Ishikawa (cell line): ENCODE data around the gene IFIT5.

Experiments
- CEBPB ChIP-seq: IDR thresholded peaks from 2 replicates; pipeline ENCODE4 v1.6.1; 2012
- CREB1 ChIP-seq: IDR thresholded peaks from 2 replicates; pipeline ENCODE4 v1.6.1; 2012; ENCODE audit warnings: low read depth
- EGR1 ChIP-seq: IDR thresholded peaks from 2 replicates; pipeline ENCODE4 v1.6.1; 2012
- EP300 ChIP-seq: IDR thresholded peaks from 2 replicates; pipeline ENCODE4 v1.6.1; 2012; ENCODE audit warnings: borderline replicate concordance
- FOXM1 ChIP-seq: IDR thresholded peaks from 2 replicates; pipeline ENCODE4 v1.6.1; 2012; ENCODE audit warnings: low read depth, borderline replicate concordance
- NFIC ChIP-seq: IDR thresholded peaks from 2 replicates; pipeline ENCODE4 v1.6.1; 2012
- RAD21 ChIP-seq: IDR thresholded peaks from 2 replicates; pipeline ENCODE4 v1.6.1; 2012; ENCODE audit warnings: low read depth
- TAF1 ChIP-seq: IDR thresholded peaks from 2 replicates; pipeline ENCODE4 v1.6.1; 2012; ENCODE audit warnings: low read depth, mild to moderate bottlenecking
- TCF12 ChIP-seq: IDR thresholded peaks from 2 replicates; pipeline ENCODE4 v1.6.1; 2012; ENCODE audit warnings: low read depth
- TEAD4 ChIP-seq: IDR thresholded peaks from 2 replicates; pipeline ENCODE4 v1.6.1; 2012
- YY1 ChIP-seq: IDR thresholded peaks from 2 replicates; pipeline ENCODE4 v1.6.1; 2012; ENCODE audit warnings: low read depth
- ZBTB7A ChIP-seq: IDR thresholded peaks from 2 replicates; pipeline ENCODE4 v1.6.1; 2012; ENCODE audit warnings: low read depth
- TF ChIP-seq, protein P1 (sequence below): IDR thresholded peaks from 2 replicates; pipeline ENCODE4 v1.6.1; 2012
- TF ChIP-seq, protein P2 (sequence below): IDR thresholded peaks from 2 replicates; pipeline ENCODE4 v1.6.1; 2012; ENCODE audit warnings: low read depth, mild to moderate bottlenecking
- TF ChIP-seq, protein P3 (sequence below): IDR thresholded peaks from 2 replicates; pipeline ENCODE4 v1.6.1; 2012

IFIT5 gene

GRCh38 chr10:89416465-89416864 is 2.1 kb downstream of the IFIT5 start:
- TF ChIP-seq CREB1 (no peak), TAF1 (no peak), NFIC (no peak), RAD21 (no peak), EP300 (no peak), EGR1 (no peak), FOXM1 (no peak), TCF12 (no peak), ZBTB7A (no peak), TEAD4 (no peak), YY1 (no peak), CEBPB (no peak)
- TF ChIP-seq, protein P1, sequence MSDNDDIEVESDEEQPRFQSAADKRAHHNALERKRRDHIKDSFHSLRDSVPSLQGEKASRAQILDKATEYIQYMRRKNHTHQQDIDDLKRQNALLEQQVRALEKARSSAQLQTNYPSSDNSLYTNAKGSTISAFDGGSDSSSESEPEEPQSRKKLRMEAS, result no peak
- TF ChIP-seq, protein P2, sequence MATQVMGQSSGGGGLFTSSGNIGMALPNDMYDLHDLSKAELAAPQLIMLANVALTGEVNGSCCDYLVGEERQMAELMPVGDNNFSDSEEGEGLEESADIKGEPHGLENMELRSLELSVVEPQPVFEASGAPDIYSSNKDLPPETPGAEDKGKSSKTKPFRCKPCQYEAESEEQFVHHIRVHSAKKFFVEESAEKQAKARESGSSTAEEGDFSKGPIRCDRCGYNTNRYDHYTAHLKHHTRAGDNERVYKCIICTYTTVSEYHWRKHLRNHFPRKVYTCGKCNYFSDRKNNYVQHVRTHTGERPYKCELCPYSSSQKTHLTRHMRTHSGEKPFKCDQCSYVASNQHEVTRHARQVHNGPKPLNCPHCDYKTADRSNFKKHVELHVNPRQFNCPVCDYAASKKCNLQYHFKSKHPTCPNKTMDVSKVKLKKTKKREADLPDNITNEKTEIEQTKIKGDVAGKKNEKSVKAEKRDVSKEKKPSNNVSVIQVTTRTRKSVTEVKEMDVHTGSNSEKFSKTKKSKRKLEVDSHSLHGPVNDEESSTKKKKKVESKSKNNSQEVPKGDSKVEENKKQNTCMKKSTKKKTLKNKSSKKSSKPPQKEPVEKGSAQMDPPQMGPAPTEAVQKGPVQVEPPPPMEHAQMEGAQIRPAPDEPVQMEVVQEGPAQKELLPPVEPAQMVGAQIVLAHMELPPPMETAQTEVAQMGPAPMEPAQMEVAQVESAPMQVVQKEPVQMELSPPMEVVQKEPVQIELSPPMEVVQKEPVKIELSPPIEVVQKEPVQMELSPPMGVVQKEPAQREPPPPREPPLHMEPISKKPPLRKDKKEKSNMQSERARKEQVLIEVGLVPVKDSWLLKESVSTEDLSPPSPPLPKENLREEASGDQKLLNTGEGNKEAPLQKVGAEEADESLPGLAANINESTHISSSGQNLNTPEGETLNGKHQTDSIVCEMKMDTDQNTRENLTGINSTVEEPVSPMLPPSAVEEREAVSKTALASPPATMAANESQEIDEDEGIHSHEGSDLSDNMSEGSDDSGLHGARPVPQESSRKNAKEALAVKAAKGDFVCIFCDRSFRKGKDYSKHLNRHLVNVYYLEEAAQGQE, result no peak
- TF ChIP-seq, protein P3, sequence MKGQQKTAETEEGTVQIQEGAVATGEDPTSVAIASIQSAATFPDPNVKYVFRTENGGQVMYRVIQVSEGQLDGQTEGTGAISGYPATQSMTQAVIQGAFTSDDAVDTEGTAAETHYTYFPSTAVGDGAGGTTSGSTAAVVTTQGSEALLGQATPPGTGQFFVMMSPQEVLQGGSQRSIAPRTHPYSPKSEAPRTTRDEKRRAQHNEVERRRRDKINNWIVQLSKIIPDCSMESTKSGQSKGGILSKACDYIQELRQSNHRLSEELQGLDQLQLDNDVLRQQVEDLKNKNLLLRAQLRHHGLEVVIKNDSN, result no peak

DNA sequence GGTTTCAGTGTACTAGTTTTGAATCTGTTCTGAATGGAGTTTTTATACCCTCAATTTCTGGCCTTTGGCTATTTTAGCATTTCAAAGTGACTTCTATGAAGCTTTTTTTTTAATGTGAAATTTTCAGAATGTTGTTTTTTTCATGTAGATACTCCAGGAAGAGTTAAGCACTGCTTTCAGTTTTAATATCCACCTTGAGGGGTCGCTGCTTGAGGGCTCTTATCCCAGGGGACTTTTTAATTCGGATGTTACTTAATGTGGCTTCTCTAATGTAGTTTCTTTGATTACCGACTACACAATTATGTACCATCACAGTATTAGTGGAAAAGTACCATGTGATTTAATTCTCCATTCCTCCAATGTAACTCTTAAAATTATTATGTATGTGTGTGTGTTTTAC is 5.2 kb downstream of the IFIT5 start:
- TF ChIP-seq EP300 (no peak), CREB1 (no peak), EGR1 (no peak), TAF1 (no peak), TCF12 (no peak), TEAD4 (no peak), YY1 (no peak), NFIC (no peak), FOXM1 (no peak), RAD21 (no peak), ZBTB7A (no peak)
- TF ChIP-seq, protein P3, result no peak
- TF ChIP-seq, protein P1, result no peak
- TF ChIP-seq, protein P2, result no peak

DNA sequence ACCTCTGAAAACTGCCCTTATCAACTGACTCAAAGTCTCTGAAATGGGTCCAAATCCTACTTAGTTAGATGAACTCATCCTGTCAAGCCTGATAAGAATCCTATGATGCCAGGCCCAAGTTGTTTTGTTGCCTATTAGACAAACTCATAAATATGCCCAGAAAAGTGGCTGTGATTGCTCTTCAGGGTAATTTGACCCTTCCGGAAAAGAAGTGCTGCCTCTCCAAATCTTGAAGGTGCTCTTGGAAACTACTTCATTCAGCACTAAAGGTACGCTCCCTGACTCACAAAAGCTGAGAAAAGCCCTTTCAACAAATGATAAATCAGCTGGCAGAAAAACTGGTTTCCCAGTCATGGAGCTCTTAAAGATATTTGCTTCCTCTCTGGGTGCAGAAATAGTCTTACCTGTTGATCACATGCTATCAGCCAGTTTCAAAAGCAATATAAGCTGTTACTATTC is 6.7 kb downstream of the IFIT5 start:
- TF ChIP-seq TCF12, result no peak
- no peak for TF ChIP-seq EP300
- TF ChIP-seq, protein P1, result no peak
- TF ChIP-seq FOXM1, result no peak
- TF ChIP-seq EGR1, result no peak
- TF ChIP-seq TAF1, result no peak
- TF ChIP-seq CEBPB, result no peak
- no peak for TF ChIP-seq CREB1
- TF ChIP-seq ZBTB7A, result no peak
- TF ChIP-seq, protein P3, result no peak
- TF ChIP-seq NFIC, result no peak
- TF ChIP-seq, protein P2, result no peak
- TF ChIP-seq TEAD4, result no peak
- TF ChIP-seq YY1, result no peak

DNA sequence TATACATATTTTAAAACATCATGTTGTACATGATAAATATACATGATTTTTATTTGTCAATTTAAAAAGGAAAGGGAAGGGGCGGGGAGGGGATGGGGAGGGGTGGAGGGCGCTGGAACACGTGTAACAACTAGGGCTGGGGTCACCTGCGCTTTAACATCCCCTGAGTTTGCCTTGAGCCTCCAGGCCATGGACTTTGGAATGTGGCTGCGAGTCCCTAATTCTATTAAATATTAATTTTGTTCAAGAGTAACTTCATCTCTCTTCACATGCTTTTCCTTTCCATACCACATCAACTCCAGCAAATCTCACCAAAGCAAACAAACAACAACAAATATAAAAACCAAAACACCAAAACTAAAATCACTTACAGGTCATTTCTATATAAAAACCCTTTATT is 10.6 kb downstream of the IFIT5 start:
- TF ChIP-seq, protein P3, result no peak
- TF ChIP-seq ZBTB7A, result no peak
- no peak for TF ChIP-seq TEAD4
- no peak for TF ChIP-seq EGR1
- TF ChIP-seq RAD21, result no peak
- TF ChIP-seq YY1, result no peak
- no peak for TF ChIP-seq TAF1
- TF ChIP-seq TCF12, result no peak
- TF ChIP-seq, protein P1, result no peak
- TF ChIP-seq CREB1, result no peak
- no peak for TF ChIP-seq EP300
- TF ChIP-seq, protein P2, result no peak
- no peak for TF ChIP-seq FOXM1
- no peak for TF ChIP-seq NFIC
- no peak for TF ChIP-seq CEBPB
